Measurements from ENCODE around the gene LRMDA.

The LRMDA gene

GRCh38 chr10:75718991-75719390 is 287.6 kb downstream of the LRMDA start:
- H3K4me3 ChIP-seq (ENCODE audit: low read depth, low read length): no peak overlapping the region
- no peak for DNase-seq (ENCODE audit: low read depth)
- in situ Hi-C loops (cut with HindIII; ENCODE audit: low sequenced_read_pairs): loop anchor here (10.0 kb wide), 1 partner anchor 116 kb away; no protein-coding TSS in a partner anchor
- TF ChIP-seq CTCF (IDR thresholded peaks at IDR 0.05; ENCODE audit: low read depth, low read length, missing control alignments): no peak

GRCh38 chr10:75720157-75720556 is 288.7 kb downstream of the LRMDA start:
- no peak for DNase-seq (ENCODE audit: low read depth)
- H3K4me3 ChIP-seq (ENCODE audit: low read depth, low read length): no peak overlapping the region
- in situ Hi-C loops (cut with HindIII; ENCODE audit: low sequenced_read_pairs): no loop called here
- no peak for TF ChIP-seq CTCF (IDR thresholded peaks at IDR 0.05; ENCODE audit: low read depth, low read length, missing control alignments)

GRCh38 chr10:75722020-75722419 is 290.6 kb downstream of the LRMDA start:
- in situ Hi-C loops (cut with HindIII; ENCODE audit: low sequenced_read_pairs): no loop called here
- H3K4me3 ChIP-seq (ENCODE audit: low read depth, low read length): no peak overlapping the region
- no peak for DNase-seq (ENCODE audit: low read depth)
- no peak for TF ChIP-seq CTCF (IDR thresholded peaks at IDR 0.05; ENCODE audit: low read depth, low read length, missing control alignments)

- TF ChIP-seq CTCF (IDR thresholded peaks at IDR 0.05; ENCODE audit: low read depth, low read length, missing control alignments): no peak
- DNase-seq (ENCODE audit: low read depth): no peak
- H3K4me3 ChIP-seq (ENCODE audit: low read depth, low read length): no peak overlapping the region
- in situ Hi-C loops (cut with HindIII; ENCODE audit: low sequenced_read_pairs): no loop called here
These were observed 291.2 kb downstream of the LRMDA start for GRCh38 chr10:75722609-75723008.

- in situ Hi-C loops (cut with HindIII; ENCODE audit: low sequenced_read_pairs): no loop called here
- no peak for TF ChIP-seq CTCF (IDR thresholded peaks at IDR 0.05; ENCODE audit: low read depth, low read length, missing control alignments)
- DNase-seq (ENCODE audit: low read depth): no peak
- H3K4me3 ChIP-seq (ENCODE audit: low read depth, low read length): no peak overlapping the region
These were observed 292.0 kb downstream of the LRMDA start for GRCh38 chr10:75723319-75723980.

- in situ Hi-C loops (cut with HindIII; ENCODE audit: low sequenced_read_pairs): no loop called here
- DNase-seq (ENCODE audit: low read depth): no peak
- no peak for TF ChIP-seq CTCF (IDR thresholded peaks at IDR 0.05; ENCODE audit: low read depth, low read length, missing control alignments)
These were observed 292.6 kb downstream of the LRMDA start for GRCh38 chr10:75724047-75724446.

More at GRCh38 chr10:75724047-75724446, 292.6 kb downstream of the LRMDA start:
- H3K4me3 ChIP-seq (ENCODE audit: low read depth, low read length): no peak overlapping the region

Measured in astrocyte of the cerebellum (primary cell).